AG08395 (cell line): ENCODE measurements around the gene P2RY6.

ENCODE experiments used
- DNase-seq: peaks from one replicate; pipeline ENCODE4 v3.0.0; 2012; ENCODE audit warnings: mixed read lengths, low spot score

Gene P2RY6

DNA sequence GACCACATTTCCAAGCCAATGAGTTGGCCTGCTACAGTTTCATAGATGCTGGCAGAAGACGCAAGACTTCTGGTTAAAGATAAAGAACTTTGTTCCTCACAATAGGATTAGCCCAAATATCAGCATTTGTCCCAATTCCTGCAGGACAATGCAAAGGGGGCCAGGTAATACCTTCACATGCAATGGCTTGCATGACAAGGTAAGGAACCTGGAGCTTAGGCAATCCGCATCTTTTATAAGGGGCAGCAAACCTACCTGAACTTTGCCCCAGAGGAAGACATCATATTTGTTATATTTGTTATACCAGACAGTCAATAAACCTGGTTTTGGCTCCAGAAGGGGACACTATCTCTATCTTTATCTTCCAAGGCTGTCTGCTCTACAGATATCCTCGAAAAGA is 5.3 kb downstream of the P2RY6 start:
- no peak for DNase-seq

GRCh38 chr11:73280626-73281025 is 8.5 kb downstream of the P2RY6 start:
- DNase-seq: no peak

GRCh38 chr11:73281201-73281741 is 9.1 kb downstream of the P2RY6 start:
- DNase-seq: no peak

GRCh38 chr11:73281796-73282660 is 9.9 kb downstream of the P2RY6 start:
- DNase-seq: no peak

GRCh38 chr11:73283276-73284000 is 11.3 kb downstream of the P2RY6 start:
- DNase-seq: no peak

GRCh38 chr11:73284106-73284505 is 12.0 kb downstream of the P2RY6 start:
- DNase-seq: no peak

DNA sequence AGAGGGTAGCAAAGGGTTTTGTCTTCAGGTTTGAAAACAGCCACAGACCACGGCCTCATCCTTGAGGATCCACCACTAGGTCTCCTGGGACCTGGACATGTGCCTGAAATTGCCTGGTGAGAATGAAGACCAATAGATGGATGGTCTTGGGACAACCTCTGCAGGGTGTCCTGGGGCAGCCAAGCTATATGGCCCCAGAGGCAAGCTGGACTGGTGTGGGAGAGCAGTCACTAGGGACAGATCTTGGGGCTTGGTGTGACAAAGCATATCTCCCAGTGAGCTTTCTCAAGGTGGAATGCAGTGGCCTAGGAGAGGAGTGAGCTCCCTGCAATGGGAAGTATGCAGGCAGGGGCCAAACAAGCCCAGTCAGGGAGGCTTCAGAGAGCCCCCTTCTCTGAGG is 13.6 kb downstream of the P2RY6 start:
- no peak for DNase-seq

DNA sequence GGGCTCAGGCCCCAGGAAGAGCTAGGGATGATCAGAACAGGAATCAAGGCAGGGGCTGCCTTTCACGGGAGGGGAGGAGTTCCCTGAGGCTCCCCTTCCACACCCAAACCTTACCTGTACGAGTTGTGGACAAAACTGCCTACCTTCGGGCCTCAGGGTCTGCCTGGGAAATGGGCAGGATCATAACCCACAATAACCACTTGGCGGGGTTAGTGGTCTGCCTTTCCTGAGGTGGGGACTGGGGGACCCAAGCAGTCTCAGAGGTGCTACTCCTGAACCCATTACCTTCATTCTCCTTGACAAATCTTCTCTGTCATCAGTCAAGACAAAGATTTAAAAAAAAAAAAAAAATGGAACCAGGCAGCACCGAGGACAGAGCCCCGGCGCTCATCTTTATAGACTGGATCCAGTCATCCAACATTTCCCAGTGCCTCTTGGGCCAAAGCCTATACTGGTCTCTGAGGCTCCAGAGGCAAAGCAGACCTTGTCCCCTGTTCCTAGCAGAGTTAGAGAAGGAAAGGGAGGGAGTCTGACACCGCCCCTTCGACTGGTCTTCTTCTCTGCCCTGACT is 14.2 kb downstream of the P2RY6 start:
- DNase-seq: no peak

DNA sequence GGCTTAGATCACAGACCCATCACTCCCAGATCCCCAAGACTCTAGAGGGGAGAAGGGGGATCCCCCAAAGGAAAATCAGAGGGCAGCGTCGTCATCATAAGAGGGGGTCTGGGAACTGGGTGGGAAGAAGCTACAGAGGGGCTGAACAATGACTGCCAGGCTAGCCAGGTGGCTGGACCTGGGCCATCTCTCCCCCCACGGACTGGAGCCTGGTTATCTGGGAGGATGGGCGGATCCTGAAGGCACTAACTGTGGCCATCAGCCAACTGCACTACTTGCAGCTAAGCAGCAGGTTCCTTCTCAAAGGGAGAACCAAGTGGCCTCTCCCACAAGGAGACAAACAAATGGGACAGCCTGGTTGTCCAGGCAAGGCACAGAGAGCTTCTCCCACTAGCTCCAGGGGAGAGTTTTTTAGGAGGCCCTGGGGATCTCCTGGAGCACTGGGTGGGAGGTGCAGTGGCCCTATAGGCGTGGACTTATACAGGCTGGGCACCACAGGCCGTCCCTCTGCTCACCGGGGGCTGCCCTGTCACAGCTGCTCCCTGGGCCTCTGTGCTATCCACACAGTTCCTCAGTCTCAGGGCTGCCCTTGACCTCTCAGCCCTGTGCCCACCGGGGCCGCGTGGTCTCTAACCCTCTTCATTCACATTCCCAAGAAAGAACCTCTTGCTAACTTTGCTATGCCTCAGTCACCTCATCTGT is 15.4 kb downstream of the P2RY6 start:
- DNase-seq: no peak

- DNase-seq: no peak
These were observed 16.2 kb downstream of the P2RY6 start for GRCh38 chr11:73288192-73288872.

DNA sequence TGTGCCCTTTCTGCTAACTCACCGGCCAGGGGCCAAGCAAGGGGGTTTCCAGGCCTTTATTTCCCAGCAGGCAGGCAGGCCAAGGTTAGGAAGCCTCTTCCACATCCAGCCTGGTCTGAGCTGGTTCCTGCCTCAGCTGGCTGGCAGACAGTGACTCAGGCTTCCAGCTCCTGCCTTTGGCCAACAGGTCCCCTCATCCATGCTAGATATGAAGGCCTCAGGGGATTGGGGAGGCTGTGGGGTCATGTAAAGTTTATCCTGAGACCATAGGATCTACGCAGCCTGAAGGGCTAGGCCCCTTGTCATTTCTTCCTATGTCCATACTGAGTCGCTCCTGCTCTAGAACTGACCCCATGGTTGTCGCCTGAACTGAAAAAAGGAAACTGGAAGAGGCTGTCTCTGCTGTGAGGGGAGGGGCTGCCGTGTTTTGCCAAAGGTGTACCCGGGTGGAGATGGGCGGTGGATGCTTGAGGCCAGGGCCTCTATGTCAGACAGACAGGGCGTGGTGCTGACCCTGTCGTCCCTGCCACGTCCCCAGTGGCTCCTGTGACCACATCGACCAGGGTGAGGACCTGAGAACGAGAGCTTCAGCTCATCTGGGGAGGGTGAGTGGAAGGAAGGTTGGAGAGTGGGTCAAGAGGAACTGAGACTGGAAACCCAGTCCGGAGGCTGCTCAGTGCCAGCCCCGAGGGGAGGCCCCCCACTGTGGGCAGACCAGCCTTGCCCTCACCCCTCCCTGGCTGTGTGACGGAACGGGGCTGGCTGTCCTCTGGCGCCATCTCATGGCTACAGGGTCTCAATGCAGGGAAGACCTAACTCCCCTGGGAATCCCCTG is 17.0 kb downstream of the P2RY6 start:
- DNase-seq: peak; percentile 88

DNA sequence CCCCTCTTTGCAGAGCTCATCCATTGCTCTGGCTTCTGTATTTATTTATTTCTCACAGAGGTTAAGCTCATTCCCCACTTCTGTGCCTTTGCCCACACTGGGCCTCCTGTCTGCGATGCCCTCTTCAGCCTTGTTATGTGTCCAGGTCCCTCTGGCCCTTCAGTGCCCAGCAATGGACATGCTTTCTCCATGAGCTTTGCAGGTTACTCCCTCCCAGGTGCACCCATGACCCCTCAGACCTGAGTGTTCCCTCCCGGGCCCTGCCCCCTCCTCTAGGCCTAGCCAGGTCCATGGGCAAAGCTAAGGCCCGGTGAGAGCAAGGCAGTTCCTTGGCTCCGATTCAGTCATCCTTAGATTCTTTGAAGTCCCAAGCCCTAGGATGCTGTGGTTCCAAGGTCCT is 18.4 kb downstream of the P2RY6 start:
- DNase-seq: no peak

- no peak for DNase-seq
These were observed 19.1 kb downstream of the P2RY6 start for GRCh38 chr11:73291196-73291595.

GRCh38 chr11:73291781-73292524 is 19.8 kb downstream of the P2RY6 start:
- DNase-seq: no peak

GRCh38 chr11:73292525-73292894 is 20.4 kb downstream of the P2RY6 start:
- DNase-seq: no peak

DNA sequence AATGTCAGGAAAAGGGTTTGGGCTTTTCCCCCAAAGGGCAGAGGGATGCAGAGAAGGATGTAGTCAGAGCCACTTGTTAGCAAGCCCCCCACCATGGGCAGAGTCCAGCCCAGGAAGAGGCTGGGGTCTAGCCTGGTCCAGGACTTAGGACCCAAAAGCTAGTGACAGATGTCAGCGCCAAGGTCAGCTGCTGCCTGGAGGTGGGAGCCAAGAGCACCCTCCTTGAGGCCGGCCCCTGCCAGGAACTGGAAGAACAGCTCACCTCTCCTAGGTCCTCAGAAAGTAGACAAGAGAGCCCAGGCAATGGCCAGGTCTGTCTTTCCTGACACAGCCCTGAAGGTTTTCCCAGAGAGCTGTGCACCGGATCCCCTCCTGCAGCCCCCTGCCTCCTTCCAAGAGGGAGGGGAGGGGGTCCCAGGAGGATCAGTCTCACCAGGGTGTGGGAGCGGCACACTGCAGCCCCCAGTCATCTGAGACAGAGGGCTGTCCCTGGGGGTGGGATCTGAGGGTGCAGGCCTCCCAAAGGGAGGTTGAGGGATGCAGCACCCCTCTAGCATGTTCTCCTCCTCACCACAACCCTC is 21.3 kb downstream of the P2RY6 start:
- no peak for DNase-seq

DNA sequence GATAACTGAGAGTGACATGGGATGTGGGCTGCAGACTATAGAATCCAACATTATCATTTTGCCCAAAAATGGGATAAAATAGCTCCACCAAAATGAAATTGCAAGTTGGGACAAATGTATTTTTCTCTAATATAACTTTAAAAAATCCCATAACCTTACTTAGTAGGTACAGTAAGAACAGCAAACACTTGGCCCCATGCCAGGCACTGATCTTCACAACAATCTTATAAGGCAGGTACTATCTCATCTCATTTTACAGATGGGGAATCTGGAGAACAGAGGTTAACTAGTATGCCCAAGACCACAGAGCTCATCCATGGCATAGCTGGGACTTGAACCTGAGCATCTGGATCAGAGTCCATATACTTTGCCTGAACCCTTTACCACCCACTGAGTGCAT is 22.5 kb downstream of the P2RY6 start:
- no peak for DNase-seq

- peak; percentile 90 for DNase-seq
These were observed 23.3 kb downstream of the P2RY6 start for GRCh38 chr11:73295241-73295995.

DNA sequence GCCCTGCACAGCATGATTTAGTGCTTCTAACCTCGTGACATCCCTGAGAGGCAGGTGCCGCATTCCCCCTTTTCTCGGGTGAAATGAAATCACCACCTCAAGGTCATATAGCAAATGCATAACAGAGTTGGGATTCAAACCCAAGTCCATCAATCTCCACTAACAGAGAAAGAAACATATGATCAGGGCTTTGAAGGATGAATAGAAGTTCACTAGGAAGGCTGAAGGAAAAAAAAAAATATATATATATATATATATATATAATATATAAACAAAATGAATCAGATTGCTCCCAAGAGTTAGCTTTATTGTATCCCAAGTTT is 23.8 kb downstream of the P2RY6 start:
- no peak for DNase-seq
